HuH-7 (cell line): ENCODE measurements around the gene DCLK2.
A peak's percentile ranks its signal among the peaks of the same experiment; 100 is the strongest.

Source experiments
- DNase-seq: peaks from one replicate; pipeline ENCODE4 v3.0.0; 2011; ENCODE audit warnings: low spot score

The DCLK2 gene

DNA sequence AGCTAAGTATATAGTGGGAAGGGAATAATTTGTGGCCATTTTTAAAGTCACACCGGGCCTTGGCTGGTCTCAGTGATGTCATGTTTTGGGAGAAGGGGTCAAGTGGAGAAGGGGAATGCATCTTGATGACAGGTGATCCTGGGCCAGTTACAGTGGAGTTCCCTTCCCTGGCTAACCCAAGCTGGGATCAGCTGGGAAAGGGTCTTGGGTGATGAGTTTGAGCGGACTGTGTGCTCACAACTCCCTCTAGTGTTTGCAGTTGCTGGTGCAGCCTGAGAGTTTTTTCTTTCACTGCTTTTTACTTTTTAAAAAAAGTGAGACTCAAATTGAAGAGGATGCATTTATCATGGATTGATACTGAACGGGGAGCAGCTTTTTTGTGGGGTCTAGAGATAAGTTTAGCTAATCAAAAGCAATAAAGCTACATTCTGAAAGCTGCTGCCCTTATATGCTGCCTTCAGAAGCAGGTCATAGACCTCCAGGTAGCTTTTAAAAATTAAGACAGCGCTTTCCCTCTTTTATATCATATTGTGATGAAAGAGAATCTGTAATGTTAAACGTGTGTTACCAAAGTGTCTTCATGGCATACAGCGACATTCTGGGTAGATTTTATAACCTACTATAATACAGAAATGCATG is 164.7 kb downstream of the DCLK2 start:
- DNase-seq: peak; percentile 71

DNA sequence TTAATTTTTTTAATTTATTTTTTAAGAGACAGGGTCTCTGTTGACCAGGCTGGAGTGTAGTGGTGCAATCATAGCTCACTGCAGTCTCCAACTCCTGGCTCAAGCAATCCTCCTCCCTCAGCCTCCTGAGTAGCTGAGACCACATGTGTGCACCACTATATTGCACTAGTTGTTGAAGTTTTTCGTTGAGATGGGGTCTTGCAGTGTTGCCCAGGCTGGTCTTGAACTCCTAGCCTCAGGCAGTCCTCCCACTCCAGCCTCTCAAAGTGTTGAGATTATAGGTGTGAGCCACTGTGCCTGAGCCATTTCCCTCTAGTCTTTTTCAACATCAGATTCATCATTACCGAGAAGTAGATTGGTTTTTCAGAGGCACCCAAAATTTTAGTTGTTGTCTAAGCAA is 165.7 kb downstream of the DCLK2 start:
- no peak for DNase-seq

DNA sequence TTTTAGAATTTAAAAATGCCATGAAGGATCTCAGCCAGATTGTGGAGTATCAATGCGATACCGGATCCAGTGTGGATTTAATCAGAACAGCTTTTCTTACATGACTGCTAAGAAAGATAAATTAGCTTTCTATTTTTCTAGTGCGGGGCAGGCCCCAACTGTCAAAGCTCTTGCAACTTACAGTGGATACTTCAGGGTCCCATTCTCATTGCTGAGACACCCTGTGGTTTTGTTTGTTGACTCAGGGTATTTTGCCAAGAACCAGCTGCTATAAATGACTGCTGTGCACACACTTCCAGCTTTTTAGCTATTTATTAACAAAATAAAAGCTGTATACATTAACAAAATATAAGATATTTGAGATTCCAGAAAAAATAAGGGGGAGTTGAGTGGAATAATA is 166.4 kb downstream of the DCLK2 start:
- DNase-seq: peak; percentile 37

DNA sequence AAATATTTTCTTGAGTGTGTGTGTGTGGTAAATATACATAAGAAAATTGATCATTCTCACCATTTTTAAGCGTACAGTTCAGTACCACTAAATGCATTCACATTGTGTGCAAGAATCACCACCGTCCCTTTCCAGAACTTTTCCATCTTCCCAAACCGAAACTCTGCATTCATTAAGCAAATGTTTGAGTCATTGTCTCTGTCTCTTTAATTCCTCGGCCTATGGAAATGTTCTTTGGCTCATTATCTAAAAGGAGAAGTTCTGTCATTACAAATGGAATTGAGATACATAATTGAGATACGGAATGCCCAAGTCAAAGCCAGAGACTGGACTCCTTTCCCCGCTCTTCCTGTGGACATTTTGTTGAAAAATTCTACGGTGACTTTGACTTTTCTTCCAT is 168.9 kb downstream of the DCLK2 start:
- no peak for DNase-seq

DNA sequence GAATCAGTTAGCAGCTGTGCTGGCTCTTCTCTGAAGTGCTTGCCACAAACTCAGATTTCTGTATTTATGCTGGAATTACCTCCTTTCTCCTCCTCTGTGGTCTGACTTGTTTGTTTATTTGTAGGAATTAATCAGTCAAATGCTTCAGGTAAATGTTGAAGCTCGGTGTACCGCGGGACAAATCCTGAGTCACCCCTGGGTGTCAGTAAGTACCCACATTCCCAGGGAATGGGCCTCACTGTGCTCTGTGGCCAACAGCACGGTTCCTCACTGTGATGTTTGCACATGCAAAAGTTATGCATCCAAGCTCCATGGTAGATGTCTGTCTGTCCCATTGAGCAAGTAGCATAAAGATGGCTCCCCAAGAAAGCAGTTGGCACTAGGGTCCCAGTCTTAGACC is 169.9 kb downstream of the DCLK2 start:
- no peak for DNase-seq

DNA sequence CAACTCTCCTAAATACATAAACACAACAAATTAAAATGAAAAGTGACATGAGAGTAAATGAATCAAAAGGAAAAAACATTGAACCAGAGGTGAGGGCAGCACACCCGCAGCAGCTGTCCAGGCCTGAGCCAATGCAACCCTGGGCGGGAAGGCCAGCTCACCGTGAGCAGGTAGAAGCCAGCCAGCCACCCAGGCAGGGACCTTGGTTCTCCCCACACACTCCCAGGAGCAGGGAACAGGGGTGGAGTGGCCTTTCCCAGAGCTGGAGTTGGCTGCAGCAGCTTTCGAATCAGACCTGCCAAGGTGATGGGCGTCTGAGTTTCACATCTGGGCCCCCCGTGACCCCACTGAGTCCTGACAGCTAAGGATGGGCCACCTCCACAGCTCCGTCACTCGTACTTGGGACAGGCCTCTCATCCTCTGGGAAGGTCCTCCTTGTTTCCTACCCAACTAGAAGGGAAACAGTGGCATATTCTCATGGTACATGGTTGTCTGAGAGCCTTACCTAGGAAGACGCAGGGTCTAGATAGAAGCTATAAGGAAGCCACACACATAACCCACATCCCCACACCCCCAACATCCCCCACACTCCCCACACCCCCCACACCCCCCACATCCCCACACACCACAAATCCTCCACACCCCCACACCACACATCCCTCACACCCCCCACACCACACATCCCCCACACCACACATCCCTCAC is 172.2 kb downstream of the DCLK2 start:
- no peak for DNase-seq

DNA sequence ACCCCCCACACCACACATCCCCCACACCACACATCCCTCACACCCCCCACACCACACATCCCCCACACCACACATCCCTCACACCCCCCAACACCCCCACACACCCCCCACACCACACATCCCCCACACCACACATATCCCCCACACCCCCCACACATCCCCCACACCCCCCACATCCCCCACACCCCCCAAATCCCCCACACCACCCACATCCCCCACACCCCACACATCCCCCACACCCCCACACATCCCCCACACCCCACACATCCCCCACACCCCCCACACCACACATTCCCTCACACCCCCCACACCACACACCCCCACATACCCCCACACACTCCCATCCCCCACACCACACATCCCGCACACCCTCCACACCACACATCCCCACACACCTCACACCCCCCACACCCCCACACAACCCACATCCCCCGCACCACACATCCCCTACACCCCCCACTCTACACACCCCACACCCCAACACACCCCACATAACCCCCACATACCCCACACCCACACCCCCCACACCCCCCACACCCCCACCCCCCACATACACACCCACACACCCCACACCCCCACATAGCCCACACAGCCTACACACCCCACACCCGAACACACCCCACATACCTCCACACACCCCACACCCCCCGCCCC is 172.9 kb downstream of the DCLK2 start:
- no peak for DNase-seq

DNA sequence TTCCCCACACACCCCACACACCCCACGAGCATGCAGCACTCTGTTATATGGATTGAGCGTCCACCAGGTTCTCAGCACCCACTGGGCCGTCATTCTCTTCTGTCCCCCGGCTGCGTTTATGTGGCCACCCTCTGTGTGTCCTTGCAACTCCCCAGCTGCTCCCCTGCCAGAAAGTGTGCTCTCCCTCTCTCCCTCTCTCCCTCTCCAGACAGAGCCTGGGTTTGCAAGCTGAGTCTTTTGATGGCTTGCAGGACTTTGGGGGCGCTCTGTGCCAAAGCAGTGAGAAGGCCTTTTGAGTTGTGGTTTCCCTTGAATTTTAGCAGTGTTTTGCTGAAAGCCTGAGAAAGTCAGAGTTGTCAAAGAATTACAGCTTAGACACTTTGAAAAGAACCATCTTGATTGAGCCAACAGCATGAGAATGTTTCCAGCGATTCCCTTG is 173.5 kb downstream of the DCLK2 start:
- DNase-seq: peak; percentile 36

DNA sequence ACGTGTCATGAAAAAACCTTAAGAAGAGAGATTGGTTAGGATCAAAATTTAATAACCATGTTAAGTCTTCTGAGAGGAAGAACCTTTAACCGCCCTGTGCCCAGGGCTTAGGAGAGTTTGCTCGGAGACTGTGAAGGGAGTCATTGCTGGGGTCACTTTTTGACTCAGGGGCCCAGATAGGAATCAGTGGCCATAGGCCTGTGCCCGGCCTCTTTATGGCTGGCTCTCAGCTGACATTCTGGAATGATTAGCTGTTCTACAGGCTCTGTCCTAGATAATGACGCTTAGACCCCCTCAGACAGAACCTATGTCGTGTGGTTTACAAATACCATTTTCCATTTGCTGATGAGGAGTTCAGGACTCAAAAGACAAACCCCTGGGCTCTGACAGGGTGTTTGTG is 174.1 kb downstream of the DCLK2 start:
- DNase-seq: no peak

DNA sequence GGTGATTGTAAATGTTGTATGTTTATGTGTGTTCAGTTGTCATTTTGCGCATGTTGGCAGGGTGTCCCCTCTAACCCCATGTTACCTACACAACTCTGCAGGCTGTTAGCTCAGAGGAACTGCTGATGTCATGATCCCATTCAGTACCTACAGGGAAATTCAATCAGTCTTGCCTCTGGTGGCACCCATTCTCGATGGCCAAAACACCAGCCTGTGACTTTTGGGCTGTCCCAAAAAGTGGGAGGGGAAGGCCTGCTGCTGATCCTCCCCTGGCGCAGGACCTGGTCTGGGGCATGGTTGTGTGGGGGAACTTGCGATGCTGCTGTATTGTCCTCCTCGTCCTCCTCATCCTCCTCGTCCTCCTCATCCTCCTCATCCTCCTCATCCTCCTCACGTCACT is 174.5 kb downstream of the DCLK2 start:
- DNase-seq: no peak

DNA sequence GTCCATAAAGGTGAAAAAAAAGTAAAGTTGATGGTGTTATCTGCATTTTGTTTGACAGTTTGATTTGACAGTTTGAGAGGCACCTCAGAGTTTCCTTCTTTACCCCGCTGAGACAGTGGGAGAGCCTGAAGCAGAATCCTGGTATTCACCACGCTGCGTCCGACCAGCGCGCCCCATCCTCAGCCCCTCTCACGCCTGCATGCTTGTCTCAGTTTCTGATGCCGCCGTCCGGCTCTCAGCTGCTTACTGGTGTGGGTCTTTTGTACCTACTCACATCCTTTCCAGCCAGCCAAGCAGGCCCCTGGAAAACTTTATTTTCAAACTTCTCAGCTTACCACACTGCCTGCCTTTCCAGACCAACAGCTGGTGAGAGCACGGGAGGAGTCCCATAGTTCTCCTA is 175.2 kb downstream of the DCLK2 start:
- no peak for DNase-seq

DNA sequence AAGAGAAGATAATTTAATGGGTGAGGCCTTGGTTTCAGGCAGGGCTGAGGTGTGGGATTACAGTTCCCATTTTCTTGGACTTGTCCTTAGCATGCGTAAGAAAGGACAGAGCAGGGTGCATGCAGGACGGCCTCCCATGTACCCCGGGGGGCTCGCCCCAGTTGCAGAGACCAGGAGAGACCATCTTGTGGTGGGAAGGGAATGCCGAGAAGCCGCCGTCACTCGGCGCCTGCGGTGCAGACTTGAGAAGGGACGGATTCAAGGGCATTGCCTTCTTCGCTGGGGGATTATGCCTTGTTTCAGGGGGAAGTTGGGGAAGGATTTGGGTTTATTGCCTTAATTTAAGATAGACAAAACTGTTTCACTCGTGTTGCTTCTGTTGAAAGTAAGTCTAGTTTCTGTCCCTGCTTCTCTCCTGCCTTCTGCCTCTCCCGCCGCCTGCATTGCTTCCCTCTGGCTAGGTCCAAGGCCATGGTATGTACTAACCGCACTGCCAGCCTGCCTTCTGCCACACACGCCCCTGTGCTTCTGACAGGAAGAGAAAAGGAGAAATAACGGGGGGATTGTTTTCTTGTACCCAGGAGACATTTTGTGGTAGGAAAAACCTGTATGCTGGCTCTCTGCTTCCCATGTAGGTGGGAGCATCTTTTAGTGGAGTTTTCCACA is 175.9 kb downstream of the DCLK2 start:
- DNase-seq: no peak

DNA sequence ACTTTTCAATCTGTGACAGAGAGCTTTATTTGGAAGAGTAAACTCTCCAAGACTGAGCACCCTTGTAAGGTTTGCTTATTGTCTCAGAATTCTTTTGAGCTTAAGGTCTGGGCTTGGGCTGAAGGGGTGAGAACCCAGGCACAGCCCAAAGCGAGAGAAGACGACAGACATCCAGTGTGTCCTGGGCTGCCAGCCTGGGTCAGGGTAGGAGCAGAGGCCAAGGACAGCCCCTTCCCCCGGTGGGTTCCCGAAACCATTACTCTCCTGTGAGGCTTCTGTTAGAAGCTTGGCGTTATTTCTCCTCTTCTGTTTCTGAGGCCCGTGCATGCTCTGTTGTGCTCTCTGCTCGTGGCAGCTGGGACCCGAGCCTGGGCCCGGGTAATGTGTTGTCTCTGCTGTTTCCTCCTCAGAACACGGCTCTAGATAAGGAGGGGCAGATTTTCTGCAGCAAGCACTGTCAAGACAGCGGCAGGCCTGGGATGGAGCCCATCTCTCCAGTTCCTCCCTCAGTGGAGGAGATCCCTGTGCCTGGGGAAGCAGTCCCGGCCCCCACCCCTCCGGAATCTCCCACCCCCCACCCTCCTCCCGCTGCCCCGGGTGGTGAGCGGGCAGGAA is 177.5 kb downstream of the DCLK2 start:
- no peak for DNase-seq

DNA sequence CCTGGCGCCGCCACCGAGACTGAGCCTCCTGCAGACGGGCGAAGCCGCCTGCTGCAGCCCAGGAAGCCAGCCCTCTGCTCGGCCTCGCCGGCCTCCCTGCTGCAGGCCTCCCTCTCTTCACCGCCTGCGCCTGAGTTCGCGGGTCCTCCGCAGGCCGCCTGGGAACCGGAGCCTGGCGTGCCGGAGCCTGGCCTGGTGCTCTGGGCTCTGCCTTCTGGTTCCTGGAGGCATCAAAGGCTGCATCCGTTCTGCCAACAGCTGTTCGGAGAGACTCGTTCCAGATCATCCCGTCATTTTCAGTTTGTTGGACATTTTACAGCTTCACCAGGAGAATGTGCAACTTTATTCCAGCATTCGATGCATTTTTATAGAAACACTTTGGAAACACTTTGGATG is 178.0 kb downstream of the DCLK2 start:
- no peak for DNase-seq

DNA sequence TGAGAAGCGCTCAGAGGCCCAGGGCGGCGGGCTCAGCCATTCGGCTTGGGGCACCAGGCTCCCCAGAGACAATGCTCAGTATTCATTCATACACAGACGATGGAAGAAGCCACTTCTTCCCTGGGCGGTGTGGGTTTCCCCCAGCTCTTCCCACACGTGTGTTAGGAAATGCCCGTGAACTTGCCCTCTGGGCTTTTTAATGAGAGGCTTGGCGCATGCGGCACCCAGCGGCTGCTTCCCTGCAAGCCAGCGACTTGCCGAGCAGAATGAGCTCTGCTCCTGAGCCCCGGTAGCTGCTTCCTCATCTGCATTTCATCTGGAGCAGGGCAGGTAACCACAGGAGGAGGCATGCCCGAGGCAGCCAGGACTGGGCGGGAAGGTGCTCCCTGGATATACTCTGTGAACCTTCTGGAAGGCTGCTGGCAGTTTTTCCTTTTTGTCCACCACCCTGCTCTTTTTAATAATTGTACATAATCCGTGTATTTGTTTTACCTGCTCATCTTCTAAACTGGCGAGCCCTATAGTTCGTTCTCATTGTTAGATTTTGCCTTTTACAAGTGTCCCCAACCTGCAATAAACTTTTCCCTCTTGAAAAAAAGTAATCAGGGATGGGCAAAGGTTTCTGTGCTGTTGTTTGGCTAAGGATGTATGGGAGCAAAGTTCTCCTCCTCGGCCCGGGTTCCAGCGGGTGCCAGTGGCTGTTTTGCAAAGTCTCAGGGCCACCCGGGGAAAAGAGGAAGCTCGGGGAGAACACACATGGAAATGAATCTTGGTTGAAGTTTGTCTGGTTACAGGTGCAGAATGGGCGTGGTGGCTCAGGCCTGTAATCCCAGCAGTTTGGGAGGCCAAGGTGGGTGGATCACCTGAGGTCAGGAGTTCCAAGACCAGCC is 178.8 kb downstream of the DCLK2 start:
- peak; percentile 69 for DNase-seq

DNA sequence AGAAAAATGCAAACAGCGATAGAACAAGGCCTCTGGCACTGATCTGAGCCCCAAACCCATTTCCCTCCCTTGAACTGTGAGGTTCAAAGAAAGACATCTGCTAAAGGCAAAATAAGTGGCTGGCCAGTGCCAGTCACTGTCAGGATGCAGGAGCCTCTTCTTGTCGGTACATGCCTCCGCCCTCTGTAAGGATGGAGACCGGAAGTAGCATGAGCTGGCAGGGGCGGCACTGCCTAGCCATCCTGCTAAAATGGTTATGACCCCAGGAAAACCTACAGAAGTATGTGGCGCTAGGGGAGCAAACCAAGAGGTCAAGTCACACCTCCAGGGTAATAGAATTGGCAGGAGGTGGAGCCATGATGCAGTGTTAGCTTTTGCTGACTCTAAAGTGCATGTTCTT is 180.3 kb downstream of the DCLK2 start:
- no peak for DNase-seq

DNA sequence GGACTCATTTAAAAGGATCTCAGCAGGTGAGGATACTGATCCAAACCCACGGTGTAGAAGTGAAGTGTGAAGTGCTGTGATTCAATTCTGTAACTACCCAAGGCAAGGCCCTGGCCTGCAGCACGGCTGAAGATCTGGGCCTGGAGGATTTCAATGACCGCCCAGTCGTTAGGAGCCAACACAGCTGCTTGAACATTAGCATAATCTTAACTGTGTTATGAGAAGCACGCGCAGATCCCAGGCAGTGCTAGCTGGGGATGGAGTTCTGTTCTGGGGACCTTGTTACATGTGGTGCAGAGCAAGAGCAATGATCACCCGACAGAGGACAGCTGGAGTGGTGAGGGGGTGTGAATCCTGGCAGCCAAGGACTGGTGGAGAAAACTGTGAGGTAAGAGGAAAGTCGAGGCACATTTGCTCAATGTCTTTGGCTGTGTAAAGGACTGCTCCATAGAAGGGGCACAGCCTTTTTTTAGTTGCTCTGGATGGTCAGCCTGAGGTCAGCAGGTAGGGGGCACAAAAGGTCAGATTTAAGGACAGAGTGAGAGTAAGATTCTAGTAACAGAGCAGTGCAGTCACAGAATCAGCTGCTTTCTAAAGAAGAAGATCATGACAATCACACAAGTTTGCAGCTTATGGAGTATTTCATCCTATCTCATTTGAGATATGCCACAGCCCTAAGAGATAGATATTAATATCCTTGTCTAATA is 181.8 kb downstream of the DCLK2 start:
- DNase-seq: no peak

DNA sequence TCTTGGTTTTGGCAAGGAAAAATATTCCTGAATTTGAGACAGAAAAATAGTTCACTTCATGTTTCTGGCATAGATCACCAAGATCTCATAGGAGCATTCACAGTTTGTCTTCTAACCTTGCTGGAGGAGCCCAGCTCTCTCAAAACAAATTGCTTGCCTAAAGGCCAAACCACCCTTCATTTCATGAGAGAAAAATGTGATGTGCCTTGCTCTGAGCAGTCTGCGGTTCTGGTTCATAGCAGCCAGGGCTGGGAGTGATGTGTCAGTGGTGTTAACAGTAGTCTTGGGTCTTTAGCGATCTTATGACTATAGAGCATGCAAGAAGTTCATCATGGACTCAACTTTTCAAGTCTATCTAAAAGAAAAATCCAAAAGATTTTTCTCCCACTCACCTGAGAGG is 183.3 kb downstream of the DCLK2 start:
- DNase-seq: no peak

DNA sequence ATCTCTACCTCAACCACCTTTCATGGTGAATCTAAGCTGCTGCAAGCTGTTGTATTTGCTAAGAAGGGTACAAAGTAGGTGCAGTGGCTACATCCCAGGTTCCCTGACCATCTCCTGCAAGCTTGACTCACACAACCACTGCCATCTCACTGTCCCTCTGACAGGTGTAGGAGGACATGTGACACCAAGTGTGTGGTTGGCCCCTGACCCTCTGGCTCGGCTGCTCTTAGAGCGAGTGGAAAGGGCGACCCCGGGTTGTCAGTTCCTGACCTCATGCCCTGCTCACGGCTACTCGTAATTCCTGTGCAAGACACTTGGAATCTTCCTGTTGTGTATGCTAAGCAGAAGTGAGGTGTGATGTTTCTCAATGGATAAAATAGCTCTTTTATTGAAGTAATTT is 184.4 kb downstream of the DCLK2 start:
- DNase-seq: no peak

DNA sequence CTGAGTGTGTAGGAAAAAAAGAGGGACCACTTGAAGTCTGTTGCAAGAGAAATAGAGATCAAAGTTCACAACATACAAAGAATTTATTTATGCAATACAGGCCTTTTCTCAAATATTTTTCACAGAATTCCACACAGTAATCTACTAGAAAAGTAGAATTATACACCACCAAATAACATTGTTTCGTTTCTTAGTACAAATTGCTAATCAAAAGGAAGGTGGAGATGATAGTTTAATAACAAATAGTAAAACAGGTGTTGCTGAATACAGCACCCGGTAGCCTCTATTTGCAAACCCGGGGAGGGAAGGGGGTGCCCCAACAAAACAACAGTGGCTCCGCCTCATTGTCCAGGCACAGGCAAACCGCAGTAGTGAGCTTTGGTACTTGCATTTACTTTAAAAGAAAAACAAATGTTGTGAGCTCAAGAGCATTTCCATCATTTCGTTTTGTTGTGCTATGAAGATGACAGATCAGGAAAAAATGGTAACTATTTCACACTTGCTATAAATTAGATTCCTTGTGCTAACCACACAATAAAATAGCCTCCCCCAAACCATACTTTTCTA is 186.4 kb downstream of the DCLK2 start:
- no peak for DNase-seq

DNA sequence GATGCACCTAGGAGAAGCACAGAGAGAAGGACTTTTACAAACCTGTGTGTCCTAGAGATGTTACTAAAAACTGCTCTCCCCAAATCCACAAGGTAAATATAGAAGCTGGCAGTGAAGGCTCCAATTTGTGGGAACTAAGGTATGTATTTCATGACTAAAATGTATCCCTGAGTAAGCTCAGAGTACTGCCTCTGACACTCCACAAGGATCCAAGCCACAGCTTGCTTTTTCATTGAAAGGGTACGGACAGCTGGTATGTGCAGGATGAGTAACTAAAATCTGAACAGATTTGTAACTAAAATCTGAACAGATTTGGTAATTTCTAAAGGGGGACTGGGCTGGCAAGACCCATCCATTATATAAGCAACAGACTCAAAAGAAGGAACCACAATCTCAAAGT is 187.6 kb downstream of the DCLK2 start:
- no peak for DNase-seq
